Natural killer cell (primary cell): ENCODE measurements around the gene CYP1B1. TPM values are rescaled to one million over a fixed set of nuclear protein-coding genes. Genes with fewer than 3 reads are reported as not detected.

Source experiments
- ATAC-seq, 3 donors: fragments of 150-1000 bp in 2 of 3; fragments of 200-7000 bp in 1 of 3; cut with Tn5 transposase; 1 replicate in 1 of 3; 2 replicates in 2 of 3; pipeline ENCODE4 v1.10.0; 2021; ENCODE audit warnings: mild to moderate bottlenecking in 2 of 3, moderate library complexity in 2 of 3
- DNase-seq, 2 donors: peaks; one replicate each; pipeline versions ENCODE4 v3.0.0 to v3.0.0-alpha.2; 2013 to 2021; ENCODE audit warnings: mixed read lengths in 1 of 2
- H3K27ac ChIP-seq: one replicate; pipeline ENCODE4 v1.5.1; 2013; ENCODE audit warnings: mild to moderate bottlenecking, low read length
- H3K27me3 ChIP-seq: one replicate; pipeline ENCODE4 v1.6.1; 2013; ENCODE audit warnings: low read length; ENCODE audit not compliant: control insufficient read depth, insufficient read depth
- H3K36me3 ChIP-seq: one replicate; pipeline ENCODE4 v1.6.1; 2013; ENCODE audit warnings: low read length; ENCODE audit not compliant: control insufficient read depth, insufficient read depth
- H3K4me1 ChIP-seq: one replicate; pipeline ENCODE4 v1.6.1; 2013; ENCODE audit warnings: low read length; ENCODE audit not compliant: control insufficient read depth, insufficient read depth
- H3K4me3 ChIP-seq: one replicate; pipeline ENCODE4 v1.5.1; 2013; ENCODE audit warnings: low read length
- H3K9me3 ChIP-seq: one replicate; pipeline ENCODE4 v1.6.1; 2013; ENCODE audit warnings: low read length; ENCODE audit not compliant: control insufficient read depth, insufficient read depth
- H3K27ac Mint-ChIP-seq, 2 donors: one replicate each; pipeline ENCODE4 v1.8.0; 2022; ENCODE audit warnings: mild to moderate bottlenecking in 2 of 2, mixed read lengths in 2 of 2, moderate library complexity in 1 of 2
- H3K27me3 Mint-ChIP-seq, 2 donors: one replicate each; pipeline ENCODE4 v1.8.0; 2022; ENCODE audit warnings: low read depth in 2 of 2, mixed read lengths in 2 of 2
- H3K36me3 Mint-ChIP-seq: one replicate; pipeline ENCODE4 v1.8.0; 2022; ENCODE audit warnings: mixed read lengths
- H3K4me1 Mint-ChIP-seq, 2 donors: one replicate each; pipeline ENCODE4 v1.8.0; 2022; ENCODE audit warnings: mixed read lengths in 2 of 2
- H3K4me3 Mint-ChIP-seq: one replicate; pipeline ENCODE4 v1.8.0; 2022; ENCODE audit warnings: mild to moderate bottlenecking, moderate library complexity, mixed read lengths
- H3K9me3 Mint-ChIP-seq, 2 donors: one replicate each; pipeline ENCODE4 v1.8.0; 2022; ENCODE audit warnings: mixed read lengths in 2 of 2
- WGBS: methylation state at CpG from one replicate; pipeline ENCODE4 v1.1.7; 2013; ENCODE audit warnings: missing lambda C conversion rate; ENCODE audit not compliant: insufficient coverage; 5-methylcytosine and 5-hydroxymethylcytosine counted together
- intact Hi-C: fragments of 100-400 bp; cut with micrococcal nuclease; formaldehyde crosslinking; loops from one replicate; pipeline ENCODE4 v1.14.2; 2022
- total RNA-seq, 4 donors: library from RNA; stranded (reverse); fragments of 120-200 nt in 1 of 4; gene quantifications; one replicate each; pipeline versions ENCODE4 v1.2.3 to v1.2.4, GENCODE V29; 2013 to 2022
- TF ChIP-seq, protein P1 (sequence below): fragments of 200-600 bp; IDR thresholded peaks from one replicate; pipeline ENCODE4 v1.8.0; 2022; ENCODE audit warnings: antibody characterized with exemption

Gene CYP1B1
- total RNA-seq, 3 donors from 2014 or later (not counting 1 experiment from before 2014, with no cell fraction given): 1.4 to 5.0 TPM; not detected in 1

DNA sequence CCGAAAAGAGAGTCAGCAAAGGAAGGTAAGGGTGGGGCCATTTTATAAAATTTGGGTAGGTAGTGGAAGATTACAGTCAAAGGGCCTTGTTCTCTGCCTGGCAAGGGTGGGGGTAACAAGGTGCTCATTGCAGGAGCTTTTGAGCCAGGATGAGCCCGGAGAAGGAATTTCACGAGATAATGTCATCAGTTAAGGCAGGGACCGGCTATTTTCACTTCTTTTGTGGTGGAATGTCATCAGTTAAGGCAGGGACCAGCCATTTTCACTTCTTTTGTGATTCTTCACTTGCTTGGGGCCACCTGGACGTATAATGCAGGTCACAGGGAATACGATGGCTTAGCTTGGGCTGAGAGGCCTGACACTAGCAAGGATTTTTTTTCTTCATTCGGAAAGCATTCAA, 58.1 kb downstream of the CYP1B1 start:
- Histone ChIP-seq H3K27ac (no peak overlapping the region), H3K27me3 (no peaks in the 10 kb centered on the region), H3K9me3 (no peaks in the 10 kb centered on the region), H3K4me1 (no peaks in the 10 kb centered on the region), H3K36me3 (no peaks in the 10 kb centered on the region), H3K4me3 (no peak overlapping the region)
- no peak for ATAC-seq
- Mint-ChIP-seq H3K36me3 (no peaks in the 10 kb centered on the region), H3K27ac (no peak overlapping the region), H3K4me1 (no peaks in the 10 kb centered on the region), H3K9me3 (no peaks in the 10 kb centered on the region), H3K4me3 (no peak overlapping the region), H3K27me3 (no peaks in the 10 kb centered on the region)
- intact Hi-C loops: no loop called here
- WGBS: 93% methylated on average over 7 of the region's 7 CpGs
- no peak for DNase-seq
- TF ChIP-seq, protein P1, sequence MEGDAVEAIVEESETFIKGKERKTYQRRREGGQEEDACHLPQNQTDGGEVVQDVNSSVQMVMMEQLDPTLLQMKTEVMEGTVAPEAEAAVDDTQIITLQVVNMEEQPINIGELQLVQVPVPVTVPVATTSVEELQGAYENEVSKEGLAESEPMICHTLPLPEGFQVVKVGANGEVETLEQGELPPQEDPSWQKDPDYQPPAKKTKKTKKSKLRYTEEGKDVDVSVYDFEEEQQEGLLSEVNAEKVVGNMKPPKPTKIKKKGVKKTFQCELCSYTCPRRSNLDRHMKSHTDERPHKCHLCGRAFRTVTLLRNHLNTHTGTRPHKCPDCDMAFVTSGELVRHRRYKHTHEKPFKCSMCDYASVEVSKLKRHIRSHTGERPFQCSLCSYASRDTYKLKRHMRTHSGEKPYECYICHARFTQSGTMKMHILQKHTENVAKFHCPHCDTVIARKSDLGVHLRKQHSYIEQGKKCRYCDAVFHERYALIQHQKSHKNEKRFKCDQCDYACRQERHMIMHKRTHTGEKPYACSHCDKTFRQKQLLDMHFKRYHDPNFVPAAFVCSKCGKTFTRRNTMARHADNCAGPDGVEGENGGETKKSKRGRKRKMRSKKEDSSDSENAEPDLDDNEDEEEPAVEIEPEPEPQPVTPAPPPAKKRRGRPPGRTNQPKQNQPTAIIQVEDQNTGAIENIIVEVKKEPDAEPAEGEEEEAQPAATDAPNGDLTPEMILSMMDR: no peak

Other genes with a start within 250 kb of the CYP1B1 start
- gene RMDN2, start 150.9 kb downstream of the CYP1B1 start, total RNA-seq: 10 to 100 TPM in 1 of 3 donors, 1 to 10 TPM in 2; 8.4 to 10.9 (median 8.4) TPM